Astrocyte (in vitro differentiated cells and primary cell): ENCODE measurements around the gene CISH. TPM values are rescaled to one million over a fixed set of nuclear protein-coding genes. Genes with fewer than 3 reads are reported as not detected.

Source experiments
- DNase-seq: peaks from one replicate; pipeline ENCODE4 v3.0.0-alpha.2; 2010; ENCODE audit warnings: low read depth
- FAIRE-seq: peaks from 2 replicates; lab custom pipeline; 2011; peaks lifted over from hg19 to GRCh38; lab: Jason Lieb, UNC
- H2AFZ ChIP-seq: 2 replicates; pipeline ENCODE4 v1.6.0; 2012; ENCODE audit warnings: low read depth, low read length, inconsistent platforms
- H3K27ac ChIP-seq: 2 replicates; pipeline ENCODE4 v1.5.1; 2011; ENCODE audit warnings: low read depth, low read length, inconsistent platforms
- H3K27me3 ChIP-seq: 2 replicates; pipeline ENCODE4 v1.6.0; 2011; ENCODE audit warnings: low read length, inconsistent platforms; ENCODE audit not compliant: insufficient read depth
- H3K36me3 ChIP-seq: 2 replicates; pipeline ENCODE4 v1.5.1; 2011; ENCODE audit warnings: low read length, inconsistent platforms; ENCODE audit not compliant: insufficient read depth
- H3K4me1 ChIP-seq: 2 replicates; pipeline ENCODE4 v1.5.1; 2011; ENCODE audit warnings: low read length, inconsistent platforms; ENCODE audit not compliant: insufficient read depth
- H3K4me2 ChIP-seq: 2 replicates; pipeline ENCODE4 v1.6.0; 2012; ENCODE audit warnings: low read length, inconsistent platforms
- H3K4me3 ChIP-seq: 2 replicates; pipeline ENCODE4 v1.5.1; 2011; ENCODE audit warnings: low read depth, mild to moderate bottlenecking, low read length, inconsistent platforms; ENCODE audit not compliant: insufficient read depth
- H3K79me2 ChIP-seq: 2 replicates; pipeline ENCODE4 v1.6.0; 2012; ENCODE audit warnings: mild to moderate bottlenecking, low read length, inconsistent platforms; ENCODE audit not compliant: insufficient read depth
- H3K9ac ChIP-seq: 2 replicates; pipeline ENCODE4 v1.6.0; 2012; ENCODE audit warnings: mild to moderate bottlenecking, low read length, inconsistent platforms
- H3K9me3 ChIP-seq: 2 replicates; pipeline ENCODE4 v1.5.1; 2012; ENCODE audit warnings: low read depth, mild to moderate bottlenecking, low read length, inconsistent platforms; ENCODE audit not compliant: insufficient read depth
- H4K20me1 ChIP-seq: 2 replicates; pipeline ENCODE4 v1.6.0; 2012; ENCODE audit warnings: low read length, inconsistent platforms; ENCODE audit not compliant: insufficient read depth
- H3K27ac Mint-ChIP-seq: one replicate; pipeline ENCODE4 v1.8.0; 2021; ENCODE audit warnings: mild to moderate bottlenecking, mixed read lengths; ENCODE audit not compliant: unreplicated experiment
- H3K27me3 Mint-ChIP-seq: one replicate; pipeline ENCODE4 v1.8.0; 2021; ENCODE audit warnings: low read depth, mixed read lengths; ENCODE audit not compliant: unreplicated experiment
- H3K36me3 Mint-ChIP-seq: one replicate; pipeline ENCODE4 v1.8.0; 2021; ENCODE audit warnings: low read depth, mixed read lengths; ENCODE audit not compliant: unreplicated experiment
- H3K4me1 Mint-ChIP-seq: one replicate; pipeline ENCODE4 v1.8.0; 2021; ENCODE audit warnings: low read depth, mixed read lengths; ENCODE audit not compliant: unreplicated experiment
- H3K4me3 Mint-ChIP-seq: one replicate; pipeline ENCODE4 v1.8.0; 2021; ENCODE audit warnings: mild to moderate bottlenecking, moderate library complexity, mixed read lengths; ENCODE audit not compliant: unreplicated experiment
- H3K9me3 Mint-ChIP-seq: one replicate; pipeline ENCODE4 v1.8.0; 2021; ENCODE audit warnings: mild to moderate bottlenecking, mixed read lengths; ENCODE audit not compliant: unreplicated experiment
- EZH2 ChIP-seq: IDR thresholded peaks from 2 replicates; pipeline ENCODE4 v1.6.1; 2012; ENCODE audit warnings: mild to moderate bottlenecking, low read length, inconsistent platforms; ENCODE audit not compliant: insufficient read depth
- total RNA-seq: library from RNA; stranded (reverse); gene quantifications from 2 replicates; pipeline ENCODE4 v1.2.1, GENCODE V29; 2021
- TF ChIP-seq, protein P1 (sequence below): IDR thresholded peaks from 2 replicates; pipeline ENCODE4 v1.5.1; 2011; ENCODE audit warnings: low read depth, mild to moderate bottlenecking, inconsistent platforms, low read length, moderate library complexity; ENCODE audit not compliant: insufficient read depth

Gene CISH
- total RNA-seq, 1 donor from 2014 or later, result 1.2 TPM

DNA sequence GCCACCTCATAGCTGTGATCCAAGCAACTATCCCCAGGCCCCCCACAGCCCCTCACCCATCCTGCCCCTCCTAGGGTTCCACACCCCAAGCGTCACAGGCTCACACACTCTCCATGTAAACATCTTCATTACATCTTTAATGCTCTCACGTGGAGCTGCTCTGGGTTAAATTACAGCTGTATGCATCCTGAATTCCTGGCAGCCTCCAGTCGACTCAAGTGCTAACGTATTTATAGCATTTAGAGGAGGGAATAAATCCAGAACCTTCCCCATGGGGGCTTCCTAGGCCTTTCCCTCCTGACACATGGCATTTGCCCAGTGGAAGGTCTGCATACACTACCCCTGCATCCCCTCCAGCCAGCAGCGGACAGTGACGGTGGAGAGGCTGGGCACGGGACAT is 53.7 kb downstream of the CISH start:
- H3K4me1 ChIP-seq, result peaks cover 3% of the 10 kb centered on the region

DNA sequence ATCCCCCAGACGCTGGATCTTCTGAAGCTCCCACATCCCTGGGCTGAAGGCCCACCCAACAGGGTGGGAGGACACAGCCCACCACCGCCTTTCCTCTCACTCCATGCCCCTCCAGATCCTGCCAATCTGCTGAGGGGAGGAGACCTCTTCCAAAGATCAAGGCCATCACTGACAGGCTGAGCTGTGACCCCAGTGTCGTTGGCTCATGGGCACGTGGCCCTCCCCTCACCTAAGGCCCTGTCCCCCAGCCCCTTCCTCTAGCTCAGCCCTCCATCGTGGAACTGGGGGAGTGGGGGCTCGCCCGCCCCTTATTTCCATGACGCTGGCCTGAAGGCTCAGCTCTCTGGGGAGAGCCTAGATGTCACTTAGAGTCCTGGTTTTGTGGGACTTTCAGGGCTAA is 54.5 kb downstream of the CISH start:
- Mint-ChIP-seq H3K9me3 (no peaks in the 10 kb centered on the region), H3K27ac (no peak overlapping the region), H3K4me1 (no peaks in the 10 kb centered on the region), H3K27me3 (peaks cover 49% of the 10 kb centered on the region), H3K36me3 (peaks cover 8% of the 10 kb centered on the region), H3K4me3 (no peak overlapping the region)
- H3K27me3 ChIP-seq, result peaks cover 8% of the 10 kb centered on the region
- H3K9ac ChIP-seq, result no peak overlapping the region
- no peak overlapping the region for H3K27ac ChIP-seq
- H3K4me1 ChIP-seq, result no peaks in the 10 kb centered on the region
- TF ChIP-seq, protein P1, sequence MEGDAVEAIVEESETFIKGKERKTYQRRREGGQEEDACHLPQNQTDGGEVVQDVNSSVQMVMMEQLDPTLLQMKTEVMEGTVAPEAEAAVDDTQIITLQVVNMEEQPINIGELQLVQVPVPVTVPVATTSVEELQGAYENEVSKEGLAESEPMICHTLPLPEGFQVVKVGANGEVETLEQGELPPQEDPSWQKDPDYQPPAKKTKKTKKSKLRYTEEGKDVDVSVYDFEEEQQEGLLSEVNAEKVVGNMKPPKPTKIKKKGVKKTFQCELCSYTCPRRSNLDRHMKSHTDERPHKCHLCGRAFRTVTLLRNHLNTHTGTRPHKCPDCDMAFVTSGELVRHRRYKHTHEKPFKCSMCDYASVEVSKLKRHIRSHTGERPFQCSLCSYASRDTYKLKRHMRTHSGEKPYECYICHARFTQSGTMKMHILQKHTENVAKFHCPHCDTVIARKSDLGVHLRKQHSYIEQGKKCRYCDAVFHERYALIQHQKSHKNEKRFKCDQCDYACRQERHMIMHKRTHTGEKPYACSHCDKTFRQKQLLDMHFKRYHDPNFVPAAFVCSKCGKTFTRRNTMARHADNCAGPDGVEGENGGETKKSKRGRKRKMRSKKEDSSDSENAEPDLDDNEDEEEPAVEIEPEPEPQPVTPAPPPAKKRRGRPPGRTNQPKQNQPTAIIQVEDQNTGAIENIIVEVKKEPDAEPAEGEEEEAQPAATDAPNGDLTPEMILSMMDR, result no peak
- TF ChIP-seq EZH2, result no peak
- H4K20me1 ChIP-seq, result no peaks in the 10 kb centered on the region
- no peak overlapping the region for H3K4me3 ChIP-seq
- no peaks in the 10 kb centered on the region for H3K79me2 ChIP-seq
- DNase-seq, result no peak
- H3K9me3 ChIP-seq, result no peaks in the 10 kb centered on the region
- no peaks in the 10 kb centered on the region for H3K36me3 ChIP-seq
- H3K4me2 ChIP-seq, result no peak overlapping the region
- no peak overlapping the region for H2AFZ ChIP-seq
- no peak for FAIRE-seq

More for the DNA sequence above, 53.7 kb downstream of the CISH start:
- Mint-ChIP-seq H3K4me1 (peaks cover under 1% of the 10 kb centered on the region), H3K27me3 (peaks cover 42% of the 10 kb centered on the region), H3K36me3 (peaks cover 8% of the 10 kb centered on the region), H3K9me3 (no peaks in the 10 kb centered on the region), H3K4me3 (no peak overlapping the region), H3K27ac (no peak overlapping the region)
- no peak overlapping the region for H2AFZ ChIP-seq
- FAIRE-seq (no peak), DNase-seq (no peak)
- no peaks in the 10 kb centered on the region for H3K79me2 ChIP-seq
- no peak overlapping the region for H3K4me3 ChIP-seq
- H3K27me3 ChIP-seq, result peaks cover 8% of the 10 kb centered on the region
- no peak overlapping the region for H3K27ac ChIP-seq
- H3K9me3 ChIP-seq, result no peaks in the 10 kb centered on the region
- H3K36me3 ChIP-seq, result no peaks in the 10 kb centered on the region
- no peak overlapping the region for H3K4me2 ChIP-seq
- H3K9ac ChIP-seq, result no peak overlapping the region
- H4K20me1 ChIP-seq, result no peaks in the 10 kb centered on the region
- TF ChIP-seq, protein P1, result no peak
- TF ChIP-seq EZH2, result no peak

Other genes starting within 250 kb of the CISH start
- gene CACNA2D2, start 108.1 kb downstream of the CISH start, total RNA-seq, result 0.31 and 1.00 TPM in 2 replicates
- gene C3orf18, start 44.0 kb downstream of the CISH start, total RNA-seq, result 7.2 and 8.0 TPM in 2 replicates
- 13.6 and 15.7 TPM in 2 replicates for gene HEMK1, start 42.3 kb downstream of the CISH start, total RNA-seq
- gene MAPKAPK3, start 5.4 kb upstream of the CISH start, total RNA-seq, result 21.1 and 23.4 TPM in 2 replicates
- 3.1 and 3.3 TPM in 2 replicates for gene DOCK3, start 63.2 kb upstream of the CISH start, total RNA-seq